Measurements from ENCODE around the gene ZNF625.

ZNF625 gene

DNA sequence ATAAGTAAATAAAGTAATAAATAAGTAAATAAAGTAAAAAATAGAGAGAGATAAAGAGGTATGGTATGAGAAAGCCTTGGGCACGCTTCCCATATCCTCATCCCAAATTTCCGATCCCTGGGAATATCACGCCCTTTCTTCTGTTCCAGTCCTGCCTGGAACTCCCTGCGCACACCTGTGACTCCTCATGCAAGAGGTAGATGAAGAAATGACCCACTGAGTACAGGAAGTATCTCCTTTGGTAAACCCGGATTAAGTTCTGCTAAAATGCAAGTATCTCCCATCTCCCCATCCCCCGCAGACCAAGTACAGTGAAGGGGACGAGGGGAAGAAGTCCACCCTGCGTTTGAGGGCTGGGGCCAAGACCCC is 6.0 kb upstream of the ZNF625 start:
- DNase-seq (ENCODE audit: low spot score in 2 of 2) = no peak
- Mint-ChIP-seq H3K9me3 (no peaks in the 10 kb centered on the region), H3K36me3 (ENCODE audit: insufficient read depth) (peaks cover 9% of the 10 kb centered on the region), H3K4me1 (peaks cover 40% of the 10 kb centered on the region), H3K27me3 (no peaks in the 10 kb centered on the region), H3K4me3 (peak overlapping the region; percentile 82), H3K27ac (ENCODE audit: low read depth) (peak overlapping the region; percentile 99)
- peak; percentile 5 for ATAC-seq (replicated peaks; ENCODE audit: extremely low read depth, poor library complexity, severe bottlenecking)

- H3K9me3 Mint-ChIP-seq = no peaks in the 10 kb centered on the region
- ATAC-seq (replicated peaks; ENCODE audit: extremely low read depth, poor library complexity, severe bottlenecking) = no peak
- no peak overlapping the region for H3K4me3 Mint-ChIP-seq
- peaks cover 29% of the 10 kb centered on the region for H3K4me1 Mint-ChIP-seq
- peaks cover 6% of the 10 kb centered on the region for H3K36me3 Mint-ChIP-seq (ENCODE audit: insufficient read depth)
- peaks cover 9% of the 10 kb centered on the region for H3K27me3 Mint-ChIP-seq
- no peak for DNase-seq (ENCODE audit: low spot score in 2 of 2)
- no peak overlapping the region for H3K27ac Mint-ChIP-seq (ENCODE audit: low read depth)
These were observed 3.4 kb upstream of the ZNF625 start for GRCh38 chr19:12159773-12160414.

DNA sequence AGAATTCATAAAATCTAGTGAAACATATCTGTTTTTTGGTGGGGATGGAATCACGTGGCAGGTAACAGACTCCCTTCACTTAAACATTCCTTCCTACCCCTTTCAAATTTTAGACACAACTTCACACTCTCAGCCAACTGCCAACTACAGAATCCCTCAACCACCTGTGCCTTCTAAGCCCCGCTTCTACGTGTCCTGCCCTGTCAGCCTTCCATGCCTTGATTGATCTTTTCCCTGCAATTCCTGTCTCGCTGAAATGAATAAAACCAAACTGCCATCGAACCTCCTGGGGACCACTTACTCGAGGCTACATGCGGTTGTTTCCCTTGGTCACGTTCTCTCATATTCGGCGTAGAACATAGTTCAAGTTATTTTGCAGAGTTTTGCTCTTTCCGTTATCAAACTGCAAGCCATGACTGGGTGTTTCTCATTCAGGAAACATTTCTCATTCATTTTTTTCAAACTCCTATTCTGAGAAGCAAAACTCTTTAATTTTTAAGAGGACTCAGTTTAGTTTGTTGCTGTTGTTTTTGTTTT is 1.1 kb downstream of the ZNF625 start:
- peaks cover 9% of the 10 kb centered on the region for H3K4me1 Mint-ChIP-seq
- H3K27me3 Mint-ChIP-seq = peaks cover 22% of the 10 kb centered on the region
- peak overlapping the region; percentile 83 for H3K4me3 Mint-ChIP-seq
- H3K27ac Mint-ChIP-seq (ENCODE audit: low read depth) = no peak overlapping the region
- no peaks in the 10 kb centered on the region for H3K9me3 Mint-ChIP-seq
- ATAC-seq (replicated peaks; ENCODE audit: extremely low read depth, poor library complexity, severe bottlenecking) = no peak
- H3K36me3 Mint-ChIP-seq (ENCODE audit: insufficient read depth) = no peaks in the 10 kb centered on the region
- DNase-seq (ENCODE audit: low spot score in 2 of 2) = no peak

DNA sequence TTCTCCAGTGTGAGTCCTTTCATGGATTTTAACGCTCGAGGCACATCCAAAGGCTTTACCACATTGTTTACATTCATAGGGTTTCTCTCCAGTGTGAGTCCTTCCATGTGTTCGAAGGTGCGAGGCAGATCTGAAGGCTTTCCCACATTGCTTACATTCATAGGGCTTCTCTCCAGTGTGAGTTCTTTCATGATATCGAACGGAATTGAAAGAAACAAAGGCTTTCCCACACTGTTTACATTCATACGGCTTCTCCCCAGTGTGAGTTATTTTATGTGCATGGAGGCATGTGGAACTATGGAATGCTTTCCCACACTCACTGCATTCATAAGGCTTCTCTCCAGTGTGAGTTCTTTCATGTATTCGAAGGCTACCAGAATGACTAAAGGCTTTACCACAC is 11.2 kb downstream of the ZNF625 start:
- Mint-ChIP-seq H3K9me3 (peaks cover 7% of the 10 kb centered on the region), H3K27ac (ENCODE audit: low read depth) (no peak overlapping the region), H3K27me3 (no peaks in the 10 kb centered on the region), H3K4me3 (no peak overlapping the region), H3K4me1 (peaks cover 11% of the 10 kb centered on the region), H3K36me3 (ENCODE audit: insufficient read depth) (peaks cover 11% of the 10 kb centered on the region)
- no peak for DNase-seq (ENCODE audit: low spot score in 2 of 2)
- ATAC-seq (replicated peaks; ENCODE audit: extremely low read depth, poor library complexity, severe bottlenecking) = no peak

DNA sequence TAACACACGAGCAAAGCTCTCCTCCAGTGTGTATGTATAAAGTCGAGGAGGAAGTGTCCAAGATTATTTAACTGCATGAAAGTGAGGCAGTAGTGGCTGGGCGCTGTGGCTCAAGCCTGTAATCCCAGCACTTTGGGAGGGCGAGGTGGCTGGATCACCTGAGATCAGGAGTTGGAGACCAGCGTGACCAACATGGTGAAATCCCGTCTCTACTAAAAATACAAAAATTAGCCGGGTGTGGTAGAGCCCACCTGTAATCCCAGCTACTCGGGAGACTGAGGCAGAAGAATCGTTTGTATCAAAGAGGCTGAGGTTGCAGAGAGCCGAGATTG is 15.2 kb downstream of the ZNF625 start:
- Mint-ChIP-seq H3K4me1 (peaks cover 35% of the 10 kb centered on the region), H3K9me3 (peaks cover 7% of the 10 kb centered on the region), H3K4me3 (peak overlapping the region; percentile 85), H3K27me3 (no peaks in the 10 kb centered on the region), H3K36me3 (ENCODE audit: insufficient read depth) (peaks cover 15% of the 10 kb centered on the region), H3K27ac (ENCODE audit: low read depth) (peak overlapping the region; percentile 56)
- DNase-seq (ENCODE audit: low spot score in 2 of 2) = no peak
- ATAC-seq (replicated peaks; ENCODE audit: extremely low read depth, poor library complexity, severe bottlenecking) = no peak

DNA sequence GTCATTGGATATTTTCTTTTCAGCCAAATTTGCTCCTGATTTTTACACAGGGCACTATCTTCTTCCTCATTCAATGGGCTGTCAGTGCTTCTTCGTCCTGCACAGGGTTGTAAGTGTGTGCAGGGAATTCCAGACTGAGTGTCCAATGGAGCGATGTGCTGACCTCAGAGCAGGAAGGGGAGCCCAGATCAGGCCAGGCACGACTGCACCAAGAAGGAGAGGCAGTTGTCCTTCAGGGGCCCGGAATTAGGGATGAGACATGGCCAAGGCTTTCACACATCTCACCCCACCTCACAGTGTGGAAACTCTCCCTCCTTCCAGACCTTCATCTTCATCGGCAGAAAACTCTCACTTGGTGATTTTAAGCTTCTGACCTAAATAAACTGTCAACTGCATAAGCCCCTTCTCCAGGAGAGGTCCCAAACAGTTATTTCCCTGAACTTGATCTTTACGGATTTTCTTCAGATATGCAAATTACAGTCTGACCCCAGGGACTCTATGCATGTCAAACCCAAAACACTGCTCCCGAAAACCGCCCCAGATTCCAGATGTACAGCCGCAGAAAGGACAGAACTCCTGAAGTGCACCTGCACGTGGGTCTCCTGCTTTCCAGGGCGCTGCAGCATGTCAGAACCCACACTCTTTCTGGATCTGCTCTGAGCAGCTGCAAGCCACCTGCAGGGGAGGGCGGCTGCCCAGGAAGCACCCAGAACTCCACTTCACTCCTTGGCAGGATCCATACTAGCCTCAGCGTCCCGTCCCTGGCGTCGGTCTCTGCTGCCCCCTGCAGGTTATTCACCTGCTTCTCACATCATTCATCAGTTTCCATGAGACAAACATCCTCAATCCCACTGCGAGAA is 15.8 kb downstream of the ZNF625 start:
- peaks cover 35% of the 10 kb centered on the region for H3K4me1 Mint-ChIP-seq
- H3K36me3 Mint-ChIP-seq (ENCODE audit: insufficient read depth) = peaks cover 12% of the 10 kb centered on the region
- H3K4me3 Mint-ChIP-seq = peak overlapping the region; percentile 85
- H3K27ac Mint-ChIP-seq (ENCODE audit: low read depth) = peak overlapping the region; percentile 56
- peak; percentile 75 for ATAC-seq (replicated peaks; ENCODE audit: extremely low read depth, poor library complexity, severe bottlenecking)
- peaks cover 7% of the 10 kb centered on the region for H3K9me3 Mint-ChIP-seq
- no peaks in the 10 kb centered on the region for H3K27me3 Mint-ChIP-seq
- peak; percentile 73 to 78 for DNase-seq (ENCODE audit: low spot score in 2 of 2)

GRCh38 chr19:12139885-12140544 is 16.5 kb downstream of the ZNF625 start, which contains the start of gene ZNF20:
TSS of gene ZNF20 (minus strand) at chr19:12140350. CDS start at chr19:12140182, 168 bp downstream.
- ATAC-seq (replicated peaks; ENCODE audit: extremely low read depth, poor library complexity, severe bottlenecking) (peak; percentile 89), DNase-seq (ENCODE audit: low spot score in 2 of 2) (peak; percentile 73 to 75)
- Mint-ChIP-seq H3K4me1 (peaks cover 35% of the 10 kb centered on the region), H3K36me3 (ENCODE audit: insufficient read depth) (peaks cover 15% of the 10 kb centered on the region), H3K9me3 (peaks cover under 1% of the 10 kb centered on the region), H3K4me3 (peak within 1 kb of the TSS; percentile 85), H3K27me3 (no peaks in the 10 kb centered on the region), H3K27ac (ENCODE audit: low read depth) (peak within 1 kb of the TSS; percentile 56)

- peak overlapping the region; percentile 85 for H3K4me3 Mint-ChIP-seq
- peaks cover 35% of the 10 kb centered on the region for H3K4me1 Mint-ChIP-seq
- H3K27me3 Mint-ChIP-seq = no peaks in the 10 kb centered on the region
- H3K9me3 Mint-ChIP-seq = no peaks in the 10 kb centered on the region
- H3K36me3 Mint-ChIP-seq (ENCODE audit: insufficient read depth) = peaks cover 20% of the 10 kb centered on the region
- H3K27ac Mint-ChIP-seq (ENCODE audit: low read depth) = peak overlapping the region; percentile 56
- ATAC-seq (replicated peaks; ENCODE audit: extremely low read depth, poor library complexity, severe bottlenecking) (no peak), DNase-seq (ENCODE audit: low spot score in 2 of 2) (no peak)
These were observed 17.3 kb downstream of the ZNF625 start for GRCh38 chr19:12139269-12139668.

DNA sequence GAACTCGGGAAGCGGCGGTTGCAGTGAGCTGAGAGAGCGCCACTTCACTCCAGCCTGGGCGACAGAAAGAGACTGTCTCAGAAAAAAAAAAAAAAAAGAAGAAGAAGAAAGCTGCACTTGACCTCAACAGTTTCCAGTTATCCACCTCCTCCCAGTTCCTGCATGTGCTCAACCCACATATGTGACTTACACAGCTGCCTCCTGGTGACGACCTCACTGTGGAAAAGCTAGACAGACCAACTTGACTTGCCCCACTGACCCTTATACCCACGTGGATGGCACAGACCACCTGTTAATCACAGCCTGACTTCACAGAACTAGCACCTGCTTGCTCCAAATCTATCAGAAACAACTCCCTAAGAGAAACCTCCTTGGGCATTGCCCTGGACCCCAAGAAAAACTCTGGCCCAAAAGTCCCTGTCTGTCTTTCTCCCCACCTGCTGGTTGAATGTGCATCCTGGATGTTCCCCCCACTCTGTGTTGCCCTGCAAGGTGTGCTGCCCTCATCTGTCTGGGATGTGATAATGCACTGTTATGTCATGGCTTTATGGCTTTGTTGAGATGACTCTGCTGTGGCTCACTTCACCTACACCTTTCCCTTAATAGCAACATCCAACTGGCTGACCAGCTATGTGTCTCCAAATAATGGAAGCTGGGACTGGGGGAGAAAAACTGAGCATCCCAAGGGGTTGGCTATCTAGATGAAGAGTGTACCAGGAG is 19.2 kb downstream of the ZNF625 start:
- H3K4me3 Mint-ChIP-seq = peak overlapping the region; percentile 30
- no peak overlapping the region for H3K27ac Mint-ChIP-seq (ENCODE audit: low read depth)
- no peaks in the 10 kb centered on the region for H3K27me3 Mint-ChIP-seq
- peaks cover 35% of the 10 kb centered on the region for H3K4me1 Mint-ChIP-seq
- ATAC-seq (replicated peaks; ENCODE audit: extremely low read depth, poor library complexity, severe bottlenecking) (no peak), DNase-seq (ENCODE audit: low spot score in 2 of 2) (no peak)
- H3K36me3 Mint-ChIP-seq (ENCODE audit: insufficient read depth) = peaks cover 38% of the 10 kb centered on the region
- no peaks in the 10 kb centered on the region for H3K9me3 Mint-ChIP-seq

DNA sequence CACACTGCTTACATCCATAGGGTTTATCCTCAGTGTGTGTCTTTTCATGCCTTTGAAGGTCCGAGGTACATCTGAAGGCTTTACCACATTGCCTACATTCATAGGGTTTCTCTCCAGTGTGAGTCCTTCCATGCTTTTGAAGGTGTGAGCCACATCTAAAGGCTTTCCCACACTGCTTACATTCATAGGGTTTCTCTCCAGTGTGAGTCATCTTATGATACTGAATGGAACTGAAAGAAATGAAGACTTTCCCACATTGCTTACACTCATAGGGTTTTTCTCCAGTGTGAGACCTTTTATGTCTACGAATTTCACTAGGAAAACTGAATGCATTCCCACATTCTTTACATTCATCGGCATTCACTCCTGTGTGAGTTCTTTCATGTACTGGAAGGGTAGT is 23.5 kb downstream of the ZNF625 start:
- H3K4me3 Mint-ChIP-seq = no peak overlapping the region
- DNase-seq (ENCODE audit: low spot score in 2 of 2) (no peak), ATAC-seq (replicated peaks; ENCODE audit: extremely low read depth, poor library complexity, severe bottlenecking) (no peak)
- H3K9me3 Mint-ChIP-seq = peaks cover 1% of the 10 kb centered on the region
- peaks cover 9% of the 10 kb centered on the region for H3K4me1 Mint-ChIP-seq
- no peak overlapping the region for H3K27ac Mint-ChIP-seq (ENCODE audit: low read depth)
- H3K36me3 Mint-ChIP-seq (ENCODE audit: insufficient read depth) = peaks cover 37% of the 10 kb centered on the region
- no peaks in the 10 kb centered on the region for H3K27me3 Mint-ChIP-seq

DNA sequence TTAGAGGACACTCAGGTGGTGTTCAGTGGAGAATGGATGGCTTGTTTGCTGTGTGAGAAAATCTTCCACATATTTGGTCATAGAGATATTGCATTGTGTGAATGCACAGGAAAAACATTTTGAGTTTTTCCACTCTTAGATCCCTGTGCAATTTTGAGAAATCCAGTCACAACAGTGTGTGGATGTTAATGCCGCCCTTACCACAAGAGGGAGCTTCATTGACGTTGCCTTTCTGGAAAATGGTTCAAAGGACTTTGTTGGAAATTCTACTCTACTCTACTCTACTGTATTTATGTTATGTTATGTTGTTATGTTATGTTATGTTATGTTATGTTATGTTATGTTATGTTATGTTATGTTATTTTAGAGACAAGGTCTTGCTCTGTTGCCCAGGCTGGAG is 29.8 kb downstream of the ZNF625 start:
- Mint-ChIP-seq H3K9me3 (peaks cover 5% of the 10 kb centered on the region), H3K4me3 (no peak overlapping the region), H3K36me3 (ENCODE audit: insufficient read depth) (peaks cover 2% of the 10 kb centered on the region), H3K4me1 (no peaks in the 10 kb centered on the region), H3K27ac (ENCODE audit: low read depth) (no peak overlapping the region), H3K27me3 (no peaks in the 10 kb centered on the region)
- ATAC-seq (replicated peaks; ENCODE audit: extremely low read depth, poor library complexity, severe bottlenecking) (no peak), DNase-seq (ENCODE audit: low spot score in 2 of 2) (no peak)

Data from central memory CD8-positive, alpha-beta T cell (primary cell).